IPS-18a (cell line): ENCODE results near the gene RAD21L1.

Experiments used
- H3K27ac ChIP-seq: one replicate; pipeline ENCODE4 v1.5.1; 2013; ENCODE audit warnings: low read length
- H3K27me3 ChIP-seq: one replicate; pipeline ENCODE4 v1.6.1; 2013; ENCODE audit warnings: mild to moderate bottlenecking, low read length; ENCODE audit not compliant: control insufficient read depth, insufficient read depth
- H3K36me3 ChIP-seq: one replicate; pipeline ENCODE4 v1.6.1; 2013; ENCODE audit warnings: low read depth, low read length; ENCODE audit not compliant: control insufficient read depth
- H3K4me1 ChIP-seq: one replicate; pipeline ENCODE4 v1.6.1; 2013; ENCODE audit warnings: low read depth, low read length; ENCODE audit not compliant: control insufficient read depth
- H3K4me3 ChIP-seq: one replicate; pipeline ENCODE4 v1.5.1; 2013; ENCODE audit warnings: low read length
- H3K9ac ChIP-seq: one replicate; pipeline ENCODE4 v1.6.1; 2013; ENCODE audit warnings: mild to moderate bottlenecking, low read length, moderate library complexity
- H3K9me3 ChIP-seq: one replicate; pipeline ENCODE4 v1.6.1; 2013; ENCODE audit warnings: low read depth, low read length; ENCODE audit not compliant: control insufficient read depth

RAD21L1 gene

DNA sequence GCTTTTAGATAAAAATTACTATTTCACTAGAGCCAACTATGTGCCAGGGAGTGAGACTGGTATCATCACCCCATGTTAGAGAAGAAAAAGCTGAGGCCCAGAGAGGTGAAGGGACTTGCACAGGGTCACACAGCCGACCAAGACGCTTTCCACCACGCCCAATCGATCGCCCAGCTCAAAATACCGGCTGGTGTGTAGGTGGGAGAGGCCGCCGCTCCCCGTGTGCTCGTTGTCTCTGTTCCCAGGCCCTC, 40.0 kb downstream of the RAD21L1 start:
- Histone ChIP-seq H3K27ac (no peak overlapping the region), H3K27me3 (peaks cover 21% of the 10 kb centered on the region), H3K9ac (no peak overlapping the region), H3K9me3 (no peaks in the 10 kb centered on the region), H3K4me1 (peaks cover 9% of the 10 kb centered on the region), H3K36me3 (no peaks in the 10 kb centered on the region), H3K4me3 (peak overlapping the region; percentile 66)

DNA sequence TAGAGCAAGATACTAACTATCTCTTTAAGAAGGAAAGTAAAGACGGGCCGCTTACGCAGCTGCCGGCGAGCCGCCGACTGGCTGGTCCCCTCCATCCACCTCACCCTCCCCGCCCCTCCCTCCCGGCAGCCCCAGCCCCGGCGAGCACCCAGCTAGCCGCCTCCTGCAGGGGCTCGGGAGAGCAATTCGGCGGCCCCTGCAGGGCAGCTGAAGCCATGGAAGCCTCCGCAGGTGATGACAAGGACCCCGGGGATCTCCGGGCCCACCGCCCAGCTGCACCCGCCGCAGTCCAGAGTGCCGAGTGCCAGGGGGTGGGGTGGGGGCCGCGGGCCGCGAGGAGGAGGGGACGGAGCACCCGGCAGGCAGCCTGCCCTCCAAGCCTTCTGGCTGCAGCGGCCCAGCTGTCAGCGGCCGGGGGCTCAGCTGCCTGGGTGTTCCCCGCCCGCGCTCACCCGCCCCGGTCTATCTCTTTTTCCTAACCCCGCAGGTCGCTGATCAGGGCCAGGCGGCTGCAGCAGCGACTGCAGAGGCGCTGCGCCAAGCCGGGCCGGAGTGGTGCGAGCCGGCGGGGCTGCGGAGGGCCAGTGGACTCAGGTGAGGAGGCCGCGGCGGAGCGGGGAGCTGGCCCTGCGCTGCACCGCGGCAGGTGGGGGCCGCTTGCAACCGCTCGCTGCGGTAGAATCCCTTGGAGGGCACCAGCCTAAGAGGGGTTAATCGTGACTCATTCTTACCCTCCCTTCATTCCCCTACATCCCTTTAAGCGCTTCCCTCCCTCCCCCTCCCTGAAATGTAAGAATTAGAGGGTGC, 40.5 kb downstream of the RAD21L1 start, which contains the start of gene SNPH:
Gene SNPH, plus strand, starts transcription at position 128 of the 807 bp plus-strand sequence. CDS start 29,946 bp downstream, outside the sequence.
- H3K4me3 ChIP-seq = peak within 1 kb of the TSS; percentile 66
- H3K27ac ChIP-seq = no peak within 1 kb of the TSS
- H3K36me3 ChIP-seq = no peaks in the 10 kb centered on the region
- peak within 1 kb of the TSS; percentile 19 for H3K9ac ChIP-seq
- peaks cover 21% of the 10 kb centered on the region for H3K27me3 ChIP-seq
- peaks cover 9% of the 10 kb centered on the region for H3K4me1 ChIP-seq
- H3K9me3 ChIP-seq = no peaks in the 10 kb centered on the region

DNA sequence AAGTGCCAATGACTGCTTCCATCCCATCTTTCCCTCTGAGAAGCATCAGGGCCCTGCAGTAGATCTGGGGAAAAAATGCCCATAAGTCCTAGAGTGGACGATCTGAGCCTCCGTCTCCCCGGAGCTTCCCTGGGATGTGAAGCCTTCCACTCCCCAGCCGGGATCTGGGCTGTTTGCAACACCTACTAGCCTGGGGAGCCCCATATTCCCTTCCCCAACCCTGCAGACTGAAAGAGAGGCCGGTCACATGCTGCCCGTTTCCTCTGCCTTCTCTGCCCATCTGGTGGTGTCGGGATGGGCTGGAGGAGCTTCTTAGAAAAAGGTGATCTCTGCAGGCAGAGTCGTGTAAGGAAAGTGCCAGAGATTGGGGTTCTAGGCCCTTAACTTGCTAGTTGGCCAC, 41.3 kb downstream of the RAD21L1 start:
- Histone ChIP-seq H3K4me1 (peaks cover 9% of the 10 kb centered on the region), H3K27ac (no peak overlapping the region), H3K9me3 (no peaks in the 10 kb centered on the region), H3K36me3 (no peaks in the 10 kb centered on the region), H3K4me3 (peak overlapping the region; percentile 66), H3K27me3 (peaks cover 21% of the 10 kb centered on the region), H3K9ac (no peak overlapping the region)

DNA sequence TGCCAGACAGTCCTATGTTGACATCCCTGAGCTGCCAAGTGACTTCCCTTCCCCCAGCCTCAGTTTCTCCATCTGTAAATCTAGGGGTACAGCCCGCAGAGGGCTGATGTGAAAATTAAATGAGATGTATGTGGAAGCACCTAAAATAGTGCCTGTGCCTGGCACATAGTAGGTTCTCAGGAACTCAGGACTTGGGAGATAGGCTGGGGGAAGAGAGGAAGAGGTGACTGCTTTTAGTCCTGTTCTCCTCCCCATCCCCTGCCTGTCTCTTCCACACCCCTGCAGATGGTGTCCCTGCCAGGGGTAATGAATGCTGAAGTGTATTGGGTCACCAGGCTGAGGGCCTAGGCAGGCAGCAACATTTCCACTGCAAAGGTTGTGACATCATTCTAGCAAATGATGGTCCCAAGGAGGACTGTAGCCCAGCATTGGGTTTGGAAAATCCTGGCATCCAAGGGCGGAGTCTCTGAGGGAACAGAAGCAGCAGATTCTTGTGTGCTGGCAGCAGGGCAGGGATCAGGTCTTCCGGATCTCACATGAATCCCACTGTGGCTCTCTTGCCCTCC, 42.0 kb downstream of the RAD21L1 start:
- Histone ChIP-seq H3K4me1 (peaks cover 9% of the 10 kb centered on the region), H3K9ac (no peak overlapping the region), H3K9me3 (no peaks in the 10 kb centered on the region), H3K27me3 (peaks cover 21% of the 10 kb centered on the region), H3K27ac (no peak overlapping the region), H3K4me3 (no peak overlapping the region), H3K36me3 (no peaks in the 10 kb centered on the region)

DNA sequence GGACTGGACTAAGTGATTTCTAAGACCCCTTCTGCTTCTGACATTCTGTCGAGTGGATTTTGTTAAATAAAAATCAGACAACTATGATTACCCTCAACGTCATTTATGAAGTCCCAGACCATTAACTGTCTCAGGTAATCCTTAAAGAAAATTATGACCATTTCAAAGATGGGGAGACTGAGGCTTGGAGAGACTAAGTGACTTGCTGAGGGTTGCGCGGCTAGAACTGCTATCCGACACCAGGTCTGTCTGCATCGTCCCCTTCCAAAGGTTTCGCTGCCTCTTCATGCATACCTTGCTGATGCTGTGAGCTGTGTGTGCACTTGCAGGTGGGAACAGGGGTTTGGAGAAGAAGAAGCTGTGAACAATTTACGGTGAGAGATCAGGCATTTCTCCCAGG, 43.4 kb downstream of the RAD21L1 start:
- Histone ChIP-seq H3K9me3 (no peaks in the 10 kb centered on the region), H3K4me1 (peaks cover 9% of the 10 kb centered on the region), H3K27me3 (peaks cover 21% of the 10 kb centered on the region)

DNA sequence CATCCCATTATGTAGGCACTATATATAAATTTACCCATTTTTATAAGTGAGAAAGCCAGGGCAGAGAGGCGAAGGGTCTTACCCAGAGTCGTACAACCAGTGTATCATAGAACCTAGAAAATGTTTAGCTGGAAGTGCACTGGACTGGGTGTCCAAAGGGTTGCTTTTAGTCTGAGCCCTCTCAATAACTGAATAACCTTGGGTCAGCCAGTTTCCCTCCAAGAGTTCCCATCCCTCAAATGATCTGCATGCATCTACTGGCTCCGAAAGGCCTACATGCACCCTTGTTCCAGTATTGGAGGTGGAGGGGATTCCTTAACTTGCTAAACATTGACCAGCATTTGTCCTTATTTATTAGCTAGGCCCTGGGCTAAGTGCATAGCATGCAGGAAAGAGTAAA, 44.0 kb downstream of the RAD21L1 start:
- H3K4me1 ChIP-seq = peaks cover 9% of the 10 kb centered on the region
- no peak overlapping the region for H3K27ac ChIP-seq
- no peaks in the 10 kb centered on the region for H3K9me3 ChIP-seq
- no peak overlapping the region for H3K9ac ChIP-seq
- no peak overlapping the region for H3K4me3 ChIP-seq
- peaks cover 20% of the 10 kb centered on the region for H3K27me3 ChIP-seq
- H3K36me3 ChIP-seq = no peaks in the 10 kb centered on the region

More for the DNA sequence above, 43.4 kb downstream of the RAD21L1 start:
- Histone ChIP-seq H3K9ac (no peak overlapping the region), H3K4me3 (no peak overlapping the region), H3K27ac (no peak overlapping the region), H3K36me3 (no peaks in the 10 kb centered on the region)

DNA sequence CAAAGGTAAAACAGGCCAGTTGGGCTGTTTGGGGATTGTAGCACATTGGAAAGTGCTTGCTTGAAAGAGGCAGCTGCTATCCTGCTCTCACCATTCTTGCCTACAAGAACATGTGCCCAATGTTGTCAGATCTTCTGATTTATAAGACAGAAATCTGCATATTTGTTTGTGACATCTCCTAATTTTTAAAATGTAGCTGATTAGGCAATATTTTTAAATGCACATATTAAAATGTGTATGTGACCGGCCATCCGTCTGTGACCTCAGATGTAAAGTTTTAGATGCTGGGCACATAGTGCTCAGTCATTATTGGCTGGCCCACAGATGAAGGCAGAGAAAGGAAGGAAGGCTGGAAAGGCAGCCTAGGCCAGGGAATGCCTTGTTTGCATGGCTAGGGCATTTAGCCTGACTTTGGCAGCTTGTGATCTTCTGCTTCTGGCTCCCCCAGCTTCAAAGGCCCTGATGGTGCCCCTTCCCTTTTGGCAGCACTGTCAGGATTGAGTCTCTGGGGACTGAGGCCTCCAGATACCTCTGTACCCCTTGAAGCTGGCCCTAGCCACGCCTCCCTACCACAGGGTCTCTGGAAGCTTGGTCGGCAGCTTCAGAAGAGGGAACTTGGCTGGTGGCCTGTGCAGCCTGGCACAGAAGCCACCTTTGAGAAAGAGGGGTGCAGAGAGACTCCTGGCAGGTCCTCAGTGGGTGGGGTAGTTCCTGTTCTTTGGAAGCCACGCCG, 46.7 kb downstream of the RAD21L1 start:
- H3K9ac ChIP-seq = no peak overlapping the region
- no peak overlapping the region for H3K4me3 ChIP-seq
- H3K4me1 ChIP-seq = no peaks in the 10 kb centered on the region
- H3K36me3 ChIP-seq = no peaks in the 10 kb centered on the region
- no peaks in the 10 kb centered on the region for H3K9me3 ChIP-seq
- peaks cover 3% of the 10 kb centered on the region for H3K27me3 ChIP-seq
- no peak overlapping the region for H3K27ac ChIP-seq

DNA sequence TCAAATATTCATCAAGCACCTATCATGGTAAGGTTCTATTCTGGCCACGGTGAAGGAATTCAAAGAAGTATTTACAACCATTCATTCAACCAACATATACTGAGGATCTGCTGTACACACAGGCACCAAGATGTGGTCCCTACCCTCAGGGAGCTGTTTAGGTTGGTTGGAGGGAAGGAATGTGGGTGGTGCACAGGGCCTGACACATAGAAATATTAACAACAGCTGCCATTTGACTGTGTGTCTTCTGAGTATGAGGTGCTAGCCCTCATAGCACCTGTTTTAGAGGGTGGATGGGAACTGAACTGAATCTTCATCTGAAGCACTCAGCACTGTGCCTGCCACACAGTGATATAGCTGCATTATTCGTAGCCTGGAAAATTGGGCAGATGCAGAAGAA, 47.5 kb downstream of the RAD21L1 start:
- Histone ChIP-seq H3K9me3 (no peaks in the 10 kb centered on the region), H3K4me1 (no peaks in the 10 kb centered on the region), H3K36me3 (no peaks in the 10 kb centered on the region), H3K27ac (no peak overlapping the region), H3K9ac (no peak overlapping the region), H3K4me3 (no peak overlapping the region), H3K27me3 (no peaks in the 10 kb centered on the region)

DNA sequence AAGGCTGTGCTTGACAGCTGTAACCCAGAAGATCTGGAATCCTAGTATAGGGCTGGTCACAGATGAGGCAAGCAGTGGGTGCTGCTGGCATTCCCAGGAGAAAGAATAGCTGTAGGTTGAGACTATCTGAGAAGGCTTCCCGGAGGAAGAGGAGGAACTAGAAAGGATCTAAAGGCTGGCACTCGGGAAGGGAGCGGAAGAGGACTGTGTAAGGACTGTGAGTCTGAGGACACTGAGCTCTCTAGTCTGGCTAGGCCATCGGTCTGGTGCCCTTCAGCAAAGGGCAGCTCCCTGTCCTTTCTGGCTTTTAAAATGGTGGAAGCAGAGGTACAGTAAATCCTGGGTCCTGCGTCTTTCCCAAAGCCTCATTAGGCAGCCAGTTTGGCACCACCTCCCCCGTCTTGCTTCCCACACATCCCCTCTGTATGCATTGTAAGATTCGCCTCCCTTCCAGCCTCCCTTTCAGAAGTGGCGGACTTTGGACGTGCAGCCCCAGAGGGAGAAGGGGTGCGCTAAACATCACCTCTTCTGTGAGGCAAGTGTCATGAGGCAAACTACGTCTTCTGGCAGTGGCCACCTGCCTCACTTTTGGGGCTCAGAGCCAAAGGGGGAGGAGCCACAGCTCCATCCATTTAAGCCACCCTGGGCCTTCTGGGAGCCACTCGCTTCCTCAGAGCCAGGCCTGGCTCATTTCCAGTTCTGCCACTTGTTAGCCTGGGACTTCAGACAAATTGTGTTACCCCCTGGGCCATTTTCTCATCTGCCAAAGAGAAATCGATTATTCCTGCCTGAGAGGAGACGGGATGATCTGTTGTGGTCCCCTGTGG, 48.9 kb downstream of the RAD21L1 start:
- H3K4me3 ChIP-seq = no peak overlapping the region
- H3K4me1 ChIP-seq = no peaks in the 10 kb centered on the region
- H3K36me3 ChIP-seq = no peaks in the 10 kb centered on the region
- H3K9ac ChIP-seq = no peak overlapping the region
- no peaks in the 10 kb centered on the region for H3K9me3 ChIP-seq
- no peak overlapping the region for H3K27ac ChIP-seq
- no peaks in the 10 kb centered on the region for H3K27me3 ChIP-seq

DNA sequence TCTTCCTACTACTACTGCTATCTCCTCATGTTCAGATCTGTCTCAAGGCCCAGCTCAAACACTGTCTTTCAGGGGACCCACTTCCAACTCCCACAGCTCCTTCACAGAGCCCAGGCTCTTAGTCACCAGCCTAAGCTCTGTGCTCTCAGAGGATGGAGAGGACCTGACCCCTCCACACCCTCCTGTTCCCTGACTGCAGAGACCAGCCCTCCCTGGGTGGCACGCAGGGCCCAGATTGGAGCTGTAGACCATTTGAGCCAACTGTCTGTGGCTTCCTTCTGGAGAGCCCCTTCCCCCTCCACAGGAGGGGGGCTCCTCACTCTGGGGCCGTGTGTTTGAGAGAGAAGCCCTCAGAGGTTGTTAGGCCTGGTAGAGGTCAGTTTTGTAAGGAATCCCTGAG, 50.1 kb downstream of the RAD21L1 start:
- Histone ChIP-seq H3K4me1 (no peaks in the 10 kb centered on the region), H3K36me3 (no peaks in the 10 kb centered on the region)

More for the DNA sequence above, 50.1 kb downstream of the RAD21L1 start:
- Histone ChIP-seq H3K9ac (no peak overlapping the region), H3K27ac (no peak overlapping the region), H3K9me3 (no peaks in the 10 kb centered on the region), H3K4me3 (no peak overlapping the region), H3K27me3 (no peaks in the 10 kb centered on the region)
